HG03108 (cell line): ENCODE data around the gene HAL.

Source experiments
- ATAC-seq: cut with Tn5 transposase; IDR thresholded peaks from one replicate; pipeline ENCODE4 v1.9.1; 2021; ENCODE audit warnings: moderate library complexity; ENCODE audit not compliant: unreplicated experiment

The HAL gene

GRCh38 chr12:95942524-95943329 lies 53.4 kb downstream of the HAL start, which contains the start of gene CCDC38:
Gene CCDC38, minus strand, starts transcription at chr12:95942614. Its CDS starts 6,105 bp downstream, at chr12:95936509.
- ATAC-seq = peak; percentile 99

- ATAC-seq = no peak
Observed at GRCh38 chr12:95942101-95942523, 54.0 kb downstream of the HAL start.

- ATAC-seq = no peak
Observed at GRCh38 chr12:95940514-95940913, 55.6 kb downstream of the HAL start.
